Measurements from ENCODE around the gene DTNB. TPM values are rescaled to one million over a fixed set of nuclear protein-coding genes. Genes with fewer than 3 reads are reported as not detected.

DTNB gene
- polyA plus RNA-seq, 3 donors, result 18.0 to 21.0 (median 20.2) TPM

DNA sequence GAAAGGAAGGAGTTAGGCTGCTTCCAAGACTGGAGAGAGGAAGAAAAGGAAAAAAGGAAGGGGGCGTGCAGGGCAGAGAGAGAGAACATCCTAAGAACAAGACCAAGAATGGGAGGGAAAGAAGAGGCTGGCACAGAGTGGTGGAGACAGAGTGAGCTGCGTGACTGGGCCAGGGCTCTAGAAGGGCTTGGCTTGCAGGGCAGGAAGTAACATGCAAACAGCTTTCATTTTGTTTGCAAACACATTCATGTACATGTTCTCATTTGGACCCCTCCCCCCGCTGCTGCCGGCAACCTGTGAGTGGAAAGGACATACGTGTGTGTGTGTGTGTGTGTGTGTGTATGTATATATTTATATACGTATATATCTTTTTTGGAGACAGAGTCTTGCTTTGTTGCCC is 284.9 kb downstream of the DTNB start:
- no peak for DNase-seq (ENCODE audit: extremely low read depth in 1 of 11, low read depth in 9 of 11, low spot score in 4 of 11)

DNA sequence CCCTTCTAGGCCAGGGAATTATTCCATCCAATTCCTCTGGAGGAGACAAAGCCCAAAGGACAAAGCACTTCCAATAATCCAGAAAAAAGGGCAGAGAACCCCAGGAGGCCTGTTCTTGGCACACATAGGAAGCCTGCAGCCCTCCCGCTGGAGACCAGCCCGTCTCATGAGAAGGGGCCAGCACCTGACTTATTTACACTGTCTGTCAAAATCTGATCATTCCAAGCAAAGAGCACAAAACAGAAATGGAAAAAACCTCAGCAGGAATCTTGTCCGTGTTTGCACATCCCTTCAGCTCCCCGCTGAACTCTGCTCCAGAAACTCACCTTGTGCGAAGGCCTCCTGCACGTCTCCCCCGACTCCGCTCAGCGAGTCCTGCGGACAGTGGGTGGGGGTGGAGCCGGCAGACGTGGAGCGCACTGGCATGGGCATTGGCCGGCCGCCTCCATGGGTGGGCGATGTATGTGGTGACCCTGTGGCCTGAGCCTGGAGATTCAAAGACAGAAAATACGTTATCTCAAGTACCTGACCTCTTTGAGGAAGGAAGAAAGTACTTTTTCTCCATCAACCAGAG is 285.4 kb downstream of the DTNB start:
- no peak for DNase-seq (ENCODE audit: extremely low read depth in 1 of 11, low read depth in 9 of 11, low spot score in 4 of 11)

DNA sequence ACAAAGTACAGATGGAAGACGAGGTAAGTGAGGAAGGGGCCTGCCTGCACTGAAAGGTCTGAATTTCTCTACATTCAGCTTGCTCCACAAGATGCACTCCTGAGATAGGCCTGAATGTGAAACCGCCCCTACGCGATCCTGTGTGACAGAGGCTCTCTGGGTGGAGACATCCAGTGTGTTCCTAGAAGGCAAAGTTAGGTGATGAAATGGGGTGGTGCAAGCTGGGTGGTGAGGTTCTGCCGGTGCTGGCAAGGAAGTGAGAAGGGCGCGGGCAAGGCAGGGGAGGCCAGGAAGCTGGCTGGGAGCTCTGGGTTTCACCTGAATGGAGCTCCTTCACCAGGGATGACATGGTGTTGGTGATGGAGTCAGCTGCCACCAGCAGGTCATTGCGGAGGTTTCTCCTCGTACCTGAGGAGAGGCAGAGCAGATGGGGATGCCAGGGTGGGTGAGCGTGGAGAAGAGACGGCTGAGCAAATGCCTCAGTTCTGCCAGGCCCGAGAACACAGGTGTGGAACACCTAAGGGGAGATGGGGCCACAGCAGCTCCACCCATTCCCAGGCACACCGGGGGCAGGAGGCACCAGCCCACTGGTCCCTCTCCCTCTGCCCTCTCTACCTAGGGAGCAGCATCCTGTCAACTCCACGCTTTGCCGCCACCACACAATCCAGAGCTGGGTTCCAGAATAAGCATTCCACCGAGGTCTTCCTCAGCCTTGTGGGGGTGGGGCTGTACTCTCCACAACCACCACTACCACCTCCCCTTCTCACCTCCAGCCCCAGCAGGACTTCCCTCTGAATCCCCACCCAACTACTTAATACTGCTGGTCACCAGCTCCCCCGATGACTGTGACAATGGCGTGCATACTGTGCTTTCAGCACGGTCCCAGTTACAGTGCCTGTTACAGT is 286.2 kb downstream of the DTNB start:
- DNase-seq (ENCODE audit: extremely low read depth in 1 of 11, low read depth in 9 of 11, low spot score in 4 of 11), result no peak

DNA sequence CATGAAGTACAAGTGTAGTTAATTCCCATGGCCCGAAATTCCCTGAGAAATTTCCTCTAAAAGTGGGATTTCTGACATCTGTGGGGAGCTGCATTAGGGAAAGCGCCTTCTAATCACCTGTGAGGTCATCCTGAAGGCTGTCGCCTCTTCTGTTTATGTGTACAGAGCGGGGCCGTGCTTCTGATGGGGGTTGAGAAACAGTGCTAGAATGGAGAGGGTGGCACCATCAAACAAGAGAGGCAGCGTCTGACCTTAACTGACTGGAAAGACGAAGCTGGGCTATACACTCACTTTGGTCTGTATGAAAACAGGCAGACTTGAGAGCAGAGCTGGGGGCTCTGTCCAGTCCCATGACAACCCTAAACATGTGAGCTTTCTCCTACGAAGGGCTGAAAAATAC is 287.5 kb downstream of the DTNB start:
- DNase-seq (ENCODE audit: extremely low read depth in 1 of 11, low read depth in 9 of 11, low spot score in 4 of 11), result no peak

DNA sequence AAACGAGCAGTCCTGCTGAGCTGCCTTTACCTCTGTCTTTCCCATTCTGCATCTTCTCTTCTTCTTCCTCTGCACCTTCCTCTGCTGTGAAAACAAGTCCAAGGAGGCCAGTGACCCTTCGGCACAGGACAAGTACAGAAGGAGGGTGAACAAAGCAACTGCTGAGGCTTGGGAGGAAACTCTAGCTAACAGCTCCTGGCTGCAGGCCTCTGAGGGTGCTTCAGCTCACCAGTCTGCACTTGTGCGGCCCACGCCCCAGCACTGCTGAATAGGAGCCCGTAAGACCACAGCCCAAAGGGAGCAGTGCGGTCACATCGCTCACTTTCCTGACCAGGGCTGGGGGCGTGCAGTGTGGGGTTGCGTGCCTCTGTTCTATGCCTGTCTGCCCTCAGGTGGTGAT is 289.6 kb downstream of the DTNB start:
- DNase-seq (ENCODE audit: extremely low read depth in 1 of 11, low read depth in 9 of 11, low spot score in 4 of 11), result no peak

DNA sequence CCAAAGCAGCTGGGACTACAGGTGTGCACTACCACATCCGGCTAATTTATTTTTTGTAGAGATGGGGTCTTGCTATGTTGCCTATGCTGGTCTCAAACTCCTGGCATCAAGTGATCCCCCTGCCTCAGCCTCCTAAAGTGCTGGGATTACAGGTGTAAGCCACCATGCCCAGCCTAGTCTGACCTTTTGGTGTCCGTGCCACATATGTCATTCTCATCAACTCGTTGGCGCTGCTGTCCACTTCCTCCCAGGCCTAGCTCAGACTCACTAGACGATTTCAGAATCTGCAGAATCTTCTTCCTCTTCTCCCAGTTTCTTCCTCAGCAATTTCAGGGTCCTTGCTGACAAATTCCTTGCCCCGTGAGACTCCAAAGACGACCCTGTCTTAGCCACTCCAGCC is 291.9 kb downstream of the DTNB start:
- no peak for DNase-seq (ENCODE audit: extremely low read depth in 1 of 11, low read depth in 9 of 11, low spot score in 4 of 11)

DNA sequence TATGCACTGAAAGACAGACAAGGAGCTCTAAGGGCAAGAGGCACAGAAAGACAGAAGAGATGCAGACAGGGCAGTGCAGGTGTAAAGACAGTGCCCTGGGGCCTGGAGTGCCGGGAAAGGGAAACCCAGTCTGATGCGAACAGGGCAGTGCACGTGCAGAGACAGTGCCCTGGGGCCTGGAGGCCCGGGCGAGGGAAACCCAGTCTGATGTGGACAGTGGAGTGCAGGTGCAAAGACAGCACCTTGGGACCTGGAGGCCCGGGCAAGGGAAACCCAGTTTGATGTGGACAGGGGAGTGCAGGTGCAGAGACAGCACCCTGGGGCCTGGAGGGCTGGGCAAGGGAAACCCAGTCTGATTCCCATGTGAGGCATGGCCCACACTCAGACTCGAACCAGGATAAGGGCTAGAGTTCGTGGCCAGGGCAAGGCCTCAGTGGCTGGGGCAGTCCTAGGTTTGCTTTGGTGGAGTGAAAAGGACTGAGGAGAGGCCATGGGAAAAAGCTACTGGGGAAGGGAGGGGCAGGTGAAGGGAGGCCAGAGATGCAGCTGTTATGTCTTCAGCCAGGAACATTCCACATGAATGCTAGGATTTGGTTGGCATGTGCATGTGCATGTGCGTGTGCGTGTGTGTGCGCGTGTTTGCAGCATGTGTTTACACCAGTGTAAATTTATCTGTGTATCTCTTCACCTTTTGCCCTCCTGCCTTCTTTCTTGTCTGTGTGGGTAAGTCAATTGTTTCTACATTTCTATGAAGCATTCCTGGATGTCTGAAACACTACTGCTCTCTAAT is 292.6 kb downstream of the DTNB start:
- DNase-seq (ENCODE audit: extremely low read depth in 1 of 11, low read depth in 9 of 11, low spot score in 4 of 11), result no peak

DNA sequence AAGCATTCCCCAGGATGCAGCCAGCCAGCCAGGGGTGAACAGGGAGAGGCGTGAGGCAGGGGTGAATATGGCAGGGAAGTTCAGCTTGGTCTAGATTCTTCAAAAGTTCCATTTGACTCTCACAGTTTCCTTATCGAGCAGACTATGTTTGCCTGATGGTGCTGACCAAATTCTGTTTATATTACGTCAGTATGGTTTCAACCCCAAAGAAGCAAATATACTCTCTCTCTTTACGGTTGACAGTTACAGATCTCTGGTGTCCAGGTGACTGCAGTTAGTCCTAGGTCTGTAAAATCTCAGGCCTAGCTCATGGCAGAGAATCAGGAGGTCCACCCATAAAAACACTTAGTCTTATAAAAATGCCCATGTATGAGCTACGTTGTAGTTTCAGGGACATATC is 293.4 kb downstream of the DTNB start:
- DNase-seq (ENCODE audit: extremely low read depth in 1 of 11, low read depth in 9 of 11, low spot score in 4 of 11), result no peak

DNA sequence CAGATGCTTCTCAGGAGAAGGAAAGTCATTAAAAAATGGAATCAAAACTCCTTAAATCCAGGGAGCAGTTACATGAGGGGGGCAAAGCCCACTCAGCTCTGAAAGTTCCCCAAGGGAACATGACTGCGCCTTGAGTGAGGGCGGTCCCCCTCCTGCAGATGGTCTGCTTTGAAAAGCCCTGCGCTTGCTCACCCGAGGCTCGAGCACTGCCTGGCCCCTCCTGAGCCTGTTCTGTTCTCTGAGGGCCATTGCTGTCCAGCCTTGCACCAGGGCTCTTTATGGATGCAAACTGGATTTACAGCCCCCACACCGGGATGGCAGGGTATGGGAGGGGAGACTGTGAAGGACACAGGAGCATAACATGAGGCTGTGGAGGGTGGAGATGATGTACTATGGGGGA is 293.8 kb downstream of the DTNB start:
- DNase-seq (ENCODE audit: extremely low read depth in 1 of 11, low read depth in 9 of 11, low spot score in 4 of 11), result no peak

DNA sequence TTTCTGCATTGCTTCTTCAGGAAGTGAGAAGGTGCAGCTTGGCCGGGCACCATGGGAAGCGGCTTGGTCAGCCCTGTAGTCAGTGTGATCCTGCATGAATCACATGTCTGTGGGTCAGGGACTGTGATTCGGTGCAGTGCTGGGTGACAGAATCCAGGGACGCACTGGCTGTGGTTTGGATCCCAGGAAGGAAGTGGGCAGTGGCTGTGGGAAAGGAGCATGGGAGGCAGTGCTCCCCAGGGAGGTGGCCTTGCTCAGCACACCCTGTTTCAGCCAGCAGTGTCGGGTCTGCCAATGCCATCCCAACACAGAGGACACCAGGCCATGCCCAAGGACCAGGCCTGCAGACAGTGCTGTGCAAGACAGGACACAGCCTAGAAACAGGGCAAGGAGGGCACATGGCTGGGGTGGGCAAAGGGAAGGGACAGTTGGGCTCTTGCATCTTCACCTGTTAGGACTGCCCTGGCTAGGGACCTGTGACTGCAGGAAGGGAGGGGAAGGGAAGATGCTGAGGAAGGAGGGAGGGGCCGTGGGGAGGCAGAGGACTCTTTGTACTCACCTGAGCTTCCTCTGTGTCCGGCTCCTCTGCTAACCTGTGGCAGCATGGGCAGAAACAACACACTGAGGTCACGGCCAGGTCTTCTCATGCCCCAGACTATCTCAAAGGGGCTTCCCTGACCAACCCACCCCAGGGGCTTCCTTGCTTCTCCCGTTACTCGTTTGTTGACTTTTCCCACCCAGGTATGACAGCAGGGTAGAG is 294.5 kb downstream of the DTNB start:
- DNase-seq (ENCODE audit: extremely low read depth in 1 of 11, low read depth in 9 of 11, low spot score in 4 of 11), result no peak

DNA sequence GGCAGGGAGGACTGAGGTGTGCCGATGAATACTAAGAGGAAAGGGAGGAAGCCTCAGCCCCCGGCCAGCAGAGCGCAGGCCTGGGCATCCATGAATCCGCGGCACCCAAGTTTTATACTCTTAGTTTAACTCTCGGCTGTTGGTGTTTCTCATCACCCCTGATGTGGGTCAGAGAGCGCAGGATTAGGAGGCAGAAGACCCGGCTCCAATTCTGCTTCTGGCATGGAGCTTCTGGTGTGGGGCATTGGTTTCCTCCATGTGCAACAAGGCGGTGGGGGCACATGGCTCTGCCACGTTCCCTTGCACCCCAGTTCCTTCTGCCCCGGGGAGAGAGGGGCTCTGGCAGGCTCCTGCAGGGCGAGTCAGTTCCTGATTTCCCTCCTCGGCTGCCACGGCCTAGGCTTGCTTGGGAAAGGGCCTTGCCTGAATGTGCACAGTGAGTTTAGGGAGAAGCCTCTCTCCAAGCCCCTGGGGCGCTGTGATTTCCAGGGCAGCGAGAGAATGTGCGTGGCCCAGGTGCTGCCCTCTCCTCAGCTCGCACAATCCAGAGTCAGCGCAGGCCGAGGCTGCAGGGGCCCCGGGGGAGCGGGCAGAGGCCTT is 295.5 kb downstream of the DTNB start:
- no peak for DNase-seq (ENCODE audit: extremely low read depth in 1 of 11, low read depth in 9 of 11, low spot score in 4 of 11)

DNA sequence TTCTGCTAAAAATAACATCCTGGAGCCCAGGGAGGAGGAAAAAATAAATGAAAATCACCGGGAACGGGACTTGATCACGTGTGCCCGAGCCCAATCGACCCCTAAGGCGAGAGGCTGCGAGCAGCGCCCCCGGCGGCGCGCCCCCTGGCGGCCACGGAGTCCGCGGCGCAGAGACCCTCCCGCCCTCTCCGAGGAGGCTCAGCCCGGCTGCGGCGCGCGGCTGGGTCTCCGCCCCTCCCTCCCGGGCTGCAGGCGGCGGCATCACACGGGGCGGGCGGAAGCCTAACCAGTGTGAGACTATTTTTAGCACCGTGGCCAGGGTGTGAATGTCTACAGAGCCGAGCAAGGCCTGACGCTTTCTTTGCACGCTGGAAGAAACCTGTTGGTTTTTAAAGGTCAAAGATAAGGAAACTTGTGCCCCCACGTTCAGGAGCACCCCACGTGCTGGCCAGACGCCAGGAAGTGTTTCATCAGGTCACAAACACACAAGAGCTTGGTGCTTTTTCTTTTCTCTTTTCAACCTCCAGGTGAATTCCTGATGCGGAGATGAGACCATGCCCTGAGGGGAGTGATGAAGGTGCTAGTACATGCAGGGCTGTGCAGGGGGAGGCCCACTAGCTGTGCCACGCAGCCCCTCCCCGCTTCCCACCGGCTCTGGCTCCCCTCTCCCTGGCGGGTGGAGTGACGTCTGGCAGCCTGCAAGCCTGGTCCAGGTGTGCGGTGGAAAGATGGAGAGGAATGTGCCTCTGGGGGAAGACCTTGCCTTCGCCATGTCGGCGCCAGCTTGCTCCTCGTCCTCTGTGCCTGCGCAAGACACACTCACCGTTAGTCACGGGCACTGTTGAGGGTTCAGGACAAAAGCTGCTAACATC is 296.4 kb downstream of the DTNB start:
- peak; percentile 65 to 85 (median 80) for DNase-seq (ENCODE audit: extremely low read depth in 1 of 11, low read depth in 9 of 11, low spot score in 4 of 11)

DNA sequence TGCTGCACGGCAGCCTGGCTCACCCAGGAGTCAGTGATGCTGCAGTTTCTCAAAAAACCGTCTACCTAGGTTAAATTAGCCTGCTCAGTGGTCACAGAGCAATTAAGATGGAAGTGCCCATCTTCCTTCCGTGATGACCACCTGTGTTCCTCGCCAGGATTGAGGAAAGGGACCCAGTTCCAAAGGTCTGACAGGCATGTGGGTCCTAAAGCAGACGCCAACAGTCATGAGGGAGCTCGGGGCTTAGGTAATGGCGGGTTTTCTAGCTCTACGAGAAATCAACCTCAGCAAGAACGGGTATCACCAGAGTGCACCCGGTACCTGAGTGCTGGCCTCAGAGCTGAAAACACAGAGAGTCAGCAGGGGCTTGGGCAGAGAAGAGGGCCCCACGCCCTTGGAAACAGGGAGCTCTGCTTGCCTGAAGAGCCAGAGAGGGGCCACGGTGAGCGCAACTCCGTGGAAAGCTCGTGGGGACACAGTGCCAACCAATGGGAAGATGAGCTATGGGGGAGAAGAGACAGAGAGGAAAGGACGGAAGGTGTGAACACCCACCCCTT is 297.3 kb downstream of the DTNB start:
- DNase-seq (ENCODE audit: extremely low read depth in 1 of 11, low read depth in 9 of 11, low spot score in 4 of 11), result no peak

DNA sequence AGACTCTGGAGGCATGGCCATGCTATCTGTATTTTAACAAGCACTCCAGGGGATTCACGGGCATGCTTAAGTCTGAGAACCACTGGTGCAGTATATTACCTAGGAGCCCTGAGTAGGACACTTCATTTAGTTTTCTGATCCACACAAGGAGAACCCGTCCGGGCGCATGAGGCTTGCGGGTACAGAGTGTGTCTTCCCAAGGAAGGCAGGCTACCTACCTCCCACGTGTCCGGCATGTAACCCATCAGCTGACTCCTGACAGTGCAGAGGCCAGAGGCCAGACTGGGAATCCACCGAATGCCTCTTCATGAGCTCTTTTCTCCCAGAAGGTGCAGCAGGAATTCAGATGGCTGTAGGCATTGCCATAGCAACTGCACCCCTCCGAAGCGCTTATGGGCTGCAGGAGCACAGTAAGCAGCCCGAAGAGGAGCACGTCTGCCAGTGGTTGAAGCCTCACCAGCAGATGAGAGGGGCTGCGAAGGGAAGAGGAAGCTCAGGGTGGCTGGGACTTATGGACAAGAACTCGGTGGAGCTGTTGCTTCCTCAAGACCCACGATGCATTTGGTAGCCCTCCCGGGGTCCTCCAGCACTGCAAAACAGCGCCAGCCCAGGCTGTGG is 297.9 kb downstream of the DTNB start:
- DNase-seq (ENCODE audit: extremely low read depth in 1 of 11, low read depth in 9 of 11, low spot score in 4 of 11), result no peak

DNA sequence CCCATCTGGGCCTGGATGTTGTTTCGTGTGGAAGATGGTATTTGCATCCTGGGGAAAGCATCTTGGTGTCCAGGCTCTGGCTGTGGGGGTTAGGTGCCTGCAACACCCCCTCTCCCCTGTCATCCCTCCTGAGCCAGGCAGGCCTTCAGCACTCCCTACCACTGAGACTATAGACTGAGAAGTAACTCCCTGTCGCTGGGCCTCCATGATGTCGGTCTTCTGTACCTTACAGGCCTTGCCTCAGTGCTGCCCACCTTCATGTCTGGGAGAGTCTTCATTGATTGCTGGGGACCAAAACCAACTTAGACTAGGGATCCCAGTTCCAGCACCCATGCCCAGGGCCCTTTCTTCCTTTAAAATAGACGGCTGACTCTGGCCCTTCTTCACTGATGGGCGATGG is 298.6 kb downstream of the DTNB start:
- no peak for DNase-seq (ENCODE audit: extremely low read depth in 1 of 11, low read depth in 9 of 11, low spot score in 4 of 11)

DNA sequence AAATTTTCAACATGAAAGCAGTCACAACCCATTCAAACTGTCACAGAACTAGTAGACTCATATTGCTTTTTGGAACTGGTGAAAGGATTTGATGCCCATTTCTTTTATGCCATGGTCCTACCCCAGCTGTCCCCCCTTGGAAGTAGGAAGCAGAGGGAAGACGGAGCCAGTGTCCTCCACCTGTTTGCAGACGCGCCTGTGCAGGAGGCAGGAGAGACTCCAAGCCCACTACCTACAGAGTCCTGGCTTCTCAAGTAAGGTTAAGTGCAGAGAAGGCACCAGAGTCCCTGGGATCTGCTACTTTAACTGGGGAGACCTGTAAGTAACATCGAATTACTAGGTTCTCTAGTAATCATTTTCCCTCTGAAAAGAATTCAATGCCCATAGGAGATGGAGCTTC is 299.0 kb downstream of the DTNB start:
- no peak for DNase-seq (ENCODE audit: extremely low read depth in 1 of 11, low read depth in 9 of 11, low spot score in 4 of 11)

DNA sequence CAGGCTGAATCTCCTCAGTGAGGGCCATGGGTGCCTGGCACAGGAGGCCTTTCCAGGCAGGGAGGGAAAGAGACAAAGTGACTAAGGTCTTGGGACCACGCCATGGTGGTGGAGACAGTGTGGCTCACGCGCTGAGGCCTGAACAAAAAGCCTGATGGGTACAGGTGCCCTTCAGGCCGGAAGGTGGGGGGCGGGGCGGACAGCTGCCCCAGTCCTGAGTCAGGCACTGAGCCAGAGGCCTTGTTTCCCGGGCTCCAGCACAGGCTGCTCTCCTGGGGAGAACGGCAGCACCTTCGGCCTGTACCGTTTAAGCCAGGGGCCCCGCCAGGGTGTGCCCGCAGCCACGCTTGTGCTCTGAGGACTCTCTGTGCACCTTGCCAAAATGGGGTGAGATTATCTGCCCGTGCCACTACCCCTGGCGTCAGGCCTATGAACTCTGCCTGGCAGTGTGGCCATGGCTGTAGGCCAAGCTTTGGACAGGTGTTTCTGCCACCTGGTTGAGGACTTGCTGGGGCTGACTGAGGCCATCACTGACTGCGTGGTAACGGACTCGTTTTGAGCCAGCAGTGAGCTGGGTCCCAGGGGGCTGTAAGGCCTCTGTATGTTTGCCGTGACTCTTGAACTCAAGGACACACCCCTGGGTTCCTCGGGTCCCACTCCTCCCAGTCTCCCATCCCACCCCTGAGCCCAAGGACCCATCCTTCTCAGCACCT is 300.0 kb downstream of the DTNB start:
- DNase-seq (ENCODE audit: extremely low read depth in 1 of 11, low read depth in 9 of 11, low spot score in 4 of 11), result no peak
